ENCODE measurements around the gene KCNJ9.
"Not testable (repeated sequence)": the region's sequence is repeated elsewhere in the genome, so short reads cannot be mapped to it uniquely, and the experiment has no call there.

- not testable (repeated sequence) for TF ChIP-seq CTCF, POLR2A (IDR thresholded peaks at IDR 0.05)
Measured at GRCh38 chr1:160126342-160126741, 45.0 kb downstream of the KCNJ9 start.
